HG03095 (cell line): ENCODE measurements around the gene ITPRID2.
A peak's percentile ranks its signal among the peaks of the same experiment; 100 is the strongest.
"Not testable (repeated sequence)": the region's sequence is repeated elsewhere in the genome, so short reads cannot be mapped to it uniquely, and the experiment has no call there.

Source experiments
- ATAC-seq: cut with Tn5 transposase; IDR thresholded peaks from one replicate; pipeline ENCODE4 v1.9.1; 2021; ENCODE audit warnings: moderate library complexity; ENCODE audit not compliant: unreplicated experiment

The ITPRID2 gene

DNA sequence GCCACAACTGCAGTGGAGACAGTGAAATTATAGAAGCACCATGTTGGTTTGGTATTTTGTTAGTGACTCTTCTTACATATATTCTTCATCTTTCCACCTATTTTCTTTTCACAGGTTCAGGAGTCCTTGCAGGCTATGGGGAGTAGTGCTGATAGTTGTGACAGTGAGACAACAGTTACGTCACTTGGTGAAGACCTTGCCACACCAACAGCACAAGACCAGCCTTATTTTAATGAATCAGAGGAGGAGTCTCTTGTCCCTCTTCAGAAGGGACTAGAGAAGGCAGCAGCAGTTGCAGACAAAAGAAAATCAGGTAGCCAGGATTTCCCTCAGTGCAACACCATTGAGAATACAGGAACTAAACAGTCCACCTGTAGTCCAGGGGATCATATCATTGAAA, 23.6 kb downstream of the ITPRID2 start:
- no peak for ATAC-seq

DNA sequence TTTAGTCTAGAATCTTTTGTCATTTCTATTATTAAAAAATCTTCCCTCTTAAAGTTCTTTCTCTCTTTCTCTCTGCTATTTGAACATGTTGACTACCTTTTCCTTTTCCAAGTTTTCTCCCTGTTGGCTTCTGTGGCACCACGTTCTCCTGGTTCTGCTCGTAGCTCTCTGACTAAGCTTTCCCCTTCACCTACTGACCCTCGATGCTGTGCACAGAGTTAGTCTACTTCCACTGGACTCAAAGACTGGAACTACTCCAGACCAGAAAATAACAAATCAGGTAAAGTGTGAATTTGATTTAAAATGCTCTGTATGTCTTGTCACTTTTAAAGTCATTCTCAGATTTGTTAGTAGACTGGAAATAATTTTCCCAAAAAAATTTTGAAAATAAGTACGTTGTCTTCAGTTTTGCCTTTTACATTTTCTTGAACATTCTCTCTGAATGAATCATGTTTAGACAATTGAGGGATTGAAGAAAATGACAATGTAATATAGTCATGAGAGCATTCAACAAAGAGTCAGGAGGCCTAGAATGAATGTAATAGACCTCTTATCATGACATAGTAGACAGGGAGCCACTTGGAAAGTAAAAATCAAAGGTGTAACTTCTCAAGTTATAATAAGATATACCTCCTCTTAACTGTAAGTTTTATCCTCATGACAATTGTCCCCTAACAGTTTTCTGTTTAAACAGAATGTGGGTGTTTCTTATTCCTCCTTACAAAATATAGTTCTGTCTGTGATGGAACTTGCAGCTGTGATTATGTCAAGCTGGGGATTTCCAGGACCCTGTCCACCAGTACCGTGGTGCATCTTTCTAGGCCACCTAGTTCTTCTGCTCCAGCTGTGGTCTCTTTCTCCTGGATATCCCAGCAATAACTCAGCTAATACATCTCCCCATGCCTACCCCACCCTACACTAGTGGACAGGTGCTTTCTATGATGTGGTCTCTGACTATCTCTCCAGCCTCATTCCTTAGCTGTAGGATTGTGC, 25.5 kb downstream of the ITPRID2 start:
- no peak for ATAC-seq

DNA sequence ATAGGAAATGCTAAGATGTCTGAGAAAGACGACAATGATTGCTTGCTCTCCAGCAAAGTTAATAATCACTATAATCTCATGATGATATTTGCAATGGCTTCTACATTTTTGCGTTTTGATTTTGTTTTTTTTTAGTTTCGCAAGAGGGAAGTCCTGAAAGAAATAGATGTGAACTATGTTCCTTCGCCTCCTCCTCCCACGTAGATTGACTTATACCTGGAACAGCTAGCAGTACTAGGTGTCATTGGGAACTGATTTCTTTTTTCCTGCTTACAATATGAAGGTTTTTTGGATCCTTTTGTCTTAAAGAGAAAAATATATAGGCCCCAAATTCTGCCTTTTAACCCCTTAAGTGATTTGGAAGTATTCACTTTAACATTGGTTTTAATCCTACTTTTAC, 26.7 kb downstream of the ITPRID2 start:
- ATAC-seq = no peak

DNA sequence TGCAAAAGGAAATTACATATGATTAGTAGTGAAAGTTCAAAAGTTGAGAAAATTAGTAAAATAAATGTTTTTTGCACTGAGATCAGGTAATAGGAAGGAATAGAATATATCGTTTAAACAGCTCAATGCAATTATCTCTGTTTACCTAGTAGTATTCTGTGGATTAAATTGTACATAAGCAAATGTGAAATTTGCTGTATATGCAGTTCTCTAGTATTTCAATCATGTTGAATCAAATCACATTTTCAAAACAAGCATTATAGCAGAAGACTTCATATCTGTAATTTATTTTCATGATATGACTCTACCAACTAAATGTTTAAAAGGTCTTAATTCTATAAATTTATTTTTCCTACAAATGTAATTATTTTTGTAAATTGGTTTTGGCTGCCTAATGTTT, 31.6 kb downstream of the ITPRID2 start:
- no peak for ATAC-seq

DNA sequence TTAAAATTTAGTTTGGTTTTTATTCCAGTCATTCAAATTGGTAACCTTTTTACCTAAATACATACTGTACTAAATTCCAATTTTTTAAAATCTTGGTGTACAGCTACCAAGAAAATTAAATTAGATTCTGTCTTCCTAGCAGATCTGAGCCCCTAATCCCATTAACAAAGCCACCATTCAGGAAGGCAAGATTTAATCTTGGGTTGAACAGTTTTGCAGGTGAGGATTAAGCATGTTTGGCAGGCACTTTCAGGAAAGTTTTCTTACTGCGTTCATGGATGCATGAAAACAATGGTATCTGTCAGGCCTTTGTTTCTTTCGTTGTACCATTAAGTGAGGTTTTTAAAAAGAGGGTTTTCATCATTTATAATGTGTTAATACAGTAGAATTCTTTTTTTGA, 32.8 kb downstream of the ITPRID2 start:
- ATAC-seq = no peak

DNA sequence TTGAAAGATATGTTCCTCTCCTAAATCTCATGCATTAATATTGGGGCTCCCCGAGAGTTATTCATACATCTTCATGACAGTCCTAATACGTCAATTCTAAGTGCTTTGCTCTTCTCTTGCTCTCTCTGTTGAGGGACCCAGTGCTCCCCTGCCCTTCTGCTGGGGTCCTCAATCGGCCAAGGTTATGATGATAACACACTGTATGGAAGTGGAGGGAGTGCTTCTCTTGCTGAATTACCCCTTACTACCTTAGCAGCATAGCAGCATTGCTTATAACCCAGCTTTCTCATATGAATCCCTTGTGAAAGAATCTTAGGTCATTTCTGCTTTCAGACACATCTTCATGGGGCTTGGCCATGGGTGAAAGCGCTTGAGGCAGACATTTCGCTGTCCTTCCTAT, 43.2 kb downstream of the ITPRID2 start:
- ATAC-seq = no peak

DNA sequence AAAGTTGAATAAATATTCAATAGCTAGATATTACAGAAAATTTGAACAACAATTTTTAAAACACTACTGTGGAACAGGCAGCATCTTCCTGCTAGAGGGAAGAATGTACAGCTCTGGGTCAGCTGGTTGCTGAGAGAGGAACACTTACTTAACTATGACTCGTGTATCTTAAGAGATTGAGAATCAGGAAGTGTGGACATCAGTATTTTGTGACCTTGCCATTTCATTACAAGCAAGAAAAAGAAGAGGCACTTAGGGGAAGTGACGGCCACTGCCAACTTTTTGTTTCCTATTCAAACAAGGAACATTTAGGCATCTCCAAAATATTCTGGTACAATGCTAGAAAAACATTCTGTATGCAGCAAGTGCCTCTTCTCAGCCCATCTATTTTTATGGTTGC, 45.9 kb downstream of the ITPRID2 start:
- no peak for ATAC-seq

DNA sequence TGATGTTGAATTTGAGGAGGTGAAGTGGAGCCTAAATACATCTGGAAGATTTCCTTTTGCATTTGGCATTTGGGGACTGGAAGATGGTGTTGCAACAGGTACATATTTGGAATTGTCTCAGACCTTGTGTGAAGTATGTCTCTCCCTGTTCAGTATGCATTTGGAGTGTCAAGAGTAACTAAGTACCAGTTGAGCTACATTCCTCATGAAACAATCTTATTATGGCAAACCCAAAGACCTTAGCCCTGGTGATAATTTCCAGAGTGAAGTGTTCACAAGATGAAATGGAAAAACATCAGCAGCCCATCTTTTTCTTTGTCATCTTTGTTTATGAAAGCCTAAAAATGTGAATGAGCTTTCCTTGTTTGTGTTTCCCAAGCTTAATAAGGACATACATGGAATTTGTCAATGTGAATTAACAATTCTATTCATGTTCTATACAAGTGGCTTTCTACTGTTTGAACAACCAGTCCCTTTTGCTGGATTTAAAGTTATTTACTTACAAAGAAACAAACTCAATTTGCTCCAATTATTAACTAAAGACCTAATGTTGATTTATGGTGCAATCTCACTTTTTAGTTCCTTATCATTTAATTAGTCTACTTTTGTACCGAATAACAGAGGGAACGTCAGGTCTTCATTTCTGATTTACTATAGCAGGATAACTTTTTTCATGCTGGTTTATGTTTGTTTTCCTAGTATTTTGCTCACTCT, 52.0 kb downstream of the ITPRID2 start:
- ATAC-seq = no peak

DNA sequence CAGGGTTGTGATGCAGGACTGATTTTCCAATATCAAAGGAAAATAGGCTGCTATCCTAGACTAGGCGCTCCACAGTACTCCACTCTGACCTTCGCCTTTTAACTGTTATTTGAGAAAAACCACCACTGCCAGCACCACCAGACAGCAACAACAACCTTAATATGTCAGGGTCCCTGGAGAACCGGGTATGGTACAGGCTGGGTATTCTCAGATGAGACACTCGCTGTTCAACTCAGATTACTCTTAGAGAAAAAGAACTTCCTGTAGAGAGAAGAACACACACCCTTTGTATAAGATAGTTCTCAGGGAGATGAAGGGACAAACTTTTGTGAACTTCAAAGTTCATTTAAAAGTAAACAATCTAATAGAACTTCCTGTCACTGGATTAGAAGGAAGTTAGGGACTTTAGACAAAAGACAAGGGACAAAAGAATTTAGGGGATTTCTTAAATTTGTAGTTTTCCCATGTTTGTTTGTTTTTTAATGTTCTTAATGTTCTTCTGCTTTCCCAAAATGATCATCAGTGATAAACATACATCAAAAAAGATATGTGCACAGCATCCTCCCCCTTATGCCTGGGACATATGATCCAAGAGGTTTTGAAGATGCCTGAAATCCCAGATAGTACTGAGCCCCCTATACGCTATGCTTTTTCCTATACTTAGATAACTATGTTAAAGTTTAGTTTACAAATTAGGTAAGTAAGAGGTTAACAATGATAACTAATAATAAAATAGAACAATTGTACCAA, 52.8 kb downstream of the ITPRID2 start:
- no peak for ATAC-seq

DNA sequence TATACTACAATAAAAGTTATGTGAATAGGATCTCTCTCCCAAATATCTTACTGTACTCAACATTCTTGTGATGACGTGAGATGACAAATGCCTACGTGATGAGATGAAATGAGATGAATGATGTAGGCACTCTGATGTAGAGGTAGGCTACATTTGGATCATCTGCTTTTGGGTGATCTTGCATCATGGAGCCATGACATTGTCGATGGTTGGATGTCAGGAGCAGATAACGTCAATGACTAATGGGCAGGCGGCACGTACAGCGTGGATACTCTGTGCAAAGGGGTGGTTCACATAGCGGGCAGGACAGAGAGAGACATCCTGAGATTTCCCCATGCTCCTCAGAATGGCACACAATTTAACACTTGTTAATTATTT, 53.4 kb downstream of the ITPRID2 start:
- no peak for ATAC-seq

DNA sequence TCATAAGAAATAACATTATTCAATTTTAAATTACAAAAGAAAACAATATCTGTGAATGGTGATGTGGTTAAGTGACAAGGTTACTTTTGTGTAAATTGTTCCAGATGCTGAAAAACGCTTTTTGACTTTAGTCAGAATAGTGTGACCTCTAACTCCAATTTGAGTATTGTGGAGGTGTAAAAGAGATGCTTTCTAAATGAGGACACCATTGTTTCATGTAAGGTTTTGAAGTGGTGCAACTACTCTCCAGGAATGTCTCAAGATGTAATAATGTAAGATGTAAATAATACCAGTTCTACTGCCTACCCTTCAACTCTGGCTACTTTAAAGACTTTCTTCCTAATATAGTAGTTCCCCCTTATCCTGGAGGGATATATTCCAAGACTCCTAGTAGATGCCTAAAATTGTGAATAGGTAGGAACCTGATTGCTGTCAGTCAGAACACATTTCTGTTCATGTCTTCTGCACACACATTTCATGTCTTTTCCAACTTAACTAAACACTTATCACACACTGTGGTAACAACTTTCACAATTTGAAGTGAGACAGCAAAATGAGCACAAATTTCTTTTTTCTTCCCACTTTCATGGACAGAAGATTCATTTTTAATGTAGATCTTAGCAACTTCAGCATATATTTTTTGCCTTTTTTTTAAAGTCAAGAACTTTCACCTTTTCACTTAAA, 55.1 kb downstream of the ITPRID2 start:
- no peak for ATAC-seq

DNA sequence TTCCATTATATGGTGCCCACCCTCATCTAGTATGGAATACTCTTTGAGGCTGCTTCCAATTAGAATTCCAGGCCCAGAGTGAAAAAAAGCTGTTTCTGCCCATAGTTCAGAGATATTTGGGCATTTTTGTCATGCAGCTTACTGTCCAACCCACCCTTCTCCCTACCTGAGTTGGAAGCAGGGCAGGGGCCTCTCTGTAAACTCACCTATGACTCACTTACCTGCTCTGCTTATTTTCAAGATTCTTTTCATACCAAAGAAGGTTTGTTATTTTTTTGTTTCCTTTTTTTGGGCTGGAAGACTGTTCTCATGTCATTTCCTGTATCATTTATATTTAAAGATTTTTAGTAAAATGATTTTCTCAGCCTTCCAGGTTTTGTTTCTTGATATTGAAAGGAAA, 55.7 kb downstream of the ITPRID2 start:
- no peak for ATAC-seq

DNA sequence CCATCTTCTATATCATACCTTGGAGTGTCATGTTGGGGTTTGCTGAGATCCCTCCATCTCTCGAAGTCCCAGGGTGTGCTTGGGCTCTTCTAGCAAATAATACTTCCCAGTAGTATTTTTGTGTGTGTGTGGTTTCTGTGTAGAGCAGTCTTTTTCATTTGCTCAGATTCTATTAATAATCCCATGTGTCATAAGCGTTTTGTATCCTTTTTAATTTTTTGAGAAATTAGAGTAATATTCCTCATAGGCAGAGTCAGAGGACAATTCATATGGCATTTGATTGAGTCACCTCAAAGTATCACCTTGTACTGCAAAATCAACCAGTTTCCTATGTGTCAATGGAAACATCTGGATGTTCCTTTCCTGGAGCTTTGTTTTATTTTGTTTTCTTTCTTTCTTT, 56.7 kb downstream of the ITPRID2 start:
- no peak for ATAC-seq

DNA sequence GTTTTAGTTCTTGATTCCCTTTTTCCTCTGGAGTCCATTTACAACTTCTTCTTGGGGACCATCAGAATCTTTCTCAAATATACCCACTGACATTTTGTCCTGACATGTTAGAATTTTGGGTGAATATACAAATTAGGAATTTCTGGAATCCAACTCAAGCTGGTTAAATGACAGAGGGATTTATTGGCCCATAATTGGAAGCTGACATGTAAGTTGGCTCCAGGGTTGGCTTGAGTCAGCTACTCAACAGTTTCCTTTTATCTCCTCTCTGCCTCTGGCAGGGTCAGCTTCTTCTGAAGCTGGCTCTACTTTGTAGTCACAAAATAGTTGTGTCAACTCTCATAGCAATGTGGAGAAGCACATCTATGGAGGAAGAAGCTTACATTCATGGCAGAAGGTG, 57.5 kb downstream of the ITPRID2 start:
- ATAC-seq = no peak

DNA sequence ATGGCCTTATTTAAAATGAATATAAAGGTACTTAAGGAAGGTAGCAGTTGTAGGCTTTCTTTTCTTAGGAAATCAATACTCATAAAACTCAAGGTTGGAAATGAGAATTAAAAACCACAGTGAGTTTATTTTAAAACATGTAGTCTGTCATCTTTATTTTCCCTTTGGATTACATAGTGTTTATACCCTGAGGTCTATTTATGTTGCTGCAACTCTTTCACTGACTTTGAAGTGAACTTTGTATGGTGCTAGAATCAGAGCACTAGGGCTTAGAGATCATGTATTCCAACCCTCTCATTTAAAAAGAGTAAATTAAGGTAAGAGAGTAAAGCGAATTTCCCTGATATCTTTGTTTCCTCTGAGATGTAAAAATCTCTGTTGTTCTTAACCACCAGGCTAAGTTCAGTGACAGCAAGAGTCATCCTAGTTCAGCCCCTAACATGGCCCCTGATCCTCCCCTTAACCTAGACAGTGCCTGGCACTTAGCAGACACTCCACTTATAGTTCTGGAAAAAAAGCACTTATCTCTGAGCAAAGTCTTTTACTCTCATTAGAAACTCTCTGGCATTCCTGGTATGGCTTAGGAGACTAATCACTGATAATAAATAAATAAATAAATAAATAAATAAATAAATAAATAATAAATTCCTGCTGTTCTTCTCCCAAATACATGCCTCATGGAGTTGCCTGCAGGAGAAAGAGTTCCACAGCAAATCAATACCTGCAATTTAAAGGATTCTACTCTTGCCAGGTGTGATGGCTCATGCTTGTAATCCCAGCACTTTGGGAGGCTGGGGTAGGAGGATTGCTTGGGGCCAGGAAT, 61.1 kb downstream of the ITPRID2 start:
- no peak for ATAC-seq

DNA sequence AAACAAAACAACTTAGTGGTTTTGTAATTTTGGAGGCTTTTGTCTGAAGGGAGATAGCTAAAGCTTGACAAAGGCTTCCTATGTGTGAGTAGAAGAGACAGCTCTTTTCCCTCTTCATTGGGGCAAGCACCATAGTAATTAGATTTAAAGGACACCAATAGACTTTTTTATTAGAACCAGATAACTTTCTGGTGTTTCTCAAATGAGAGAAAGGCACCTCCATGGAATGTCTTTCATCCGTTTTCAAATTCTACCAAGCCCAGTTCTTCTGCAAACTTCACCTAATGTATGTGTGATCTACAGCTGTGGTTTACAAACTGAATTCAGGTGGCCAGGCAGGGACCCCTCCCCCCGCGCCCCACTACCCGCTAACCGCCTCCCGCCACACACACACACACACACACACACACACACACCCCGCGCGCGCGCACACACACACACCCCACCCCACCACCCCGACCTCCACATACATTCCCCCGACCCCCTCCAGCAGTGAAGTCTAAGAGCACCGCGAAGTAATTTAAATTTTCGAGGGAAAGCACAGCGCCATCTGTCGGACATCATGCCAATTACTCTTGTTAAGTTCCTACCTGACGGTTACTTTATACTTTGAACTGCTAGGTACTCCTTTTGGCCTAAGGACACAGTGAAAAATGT, 62.5 kb downstream of the ITPRID2 start:
- peak; percentile 70 for ATAC-seq

DNA sequence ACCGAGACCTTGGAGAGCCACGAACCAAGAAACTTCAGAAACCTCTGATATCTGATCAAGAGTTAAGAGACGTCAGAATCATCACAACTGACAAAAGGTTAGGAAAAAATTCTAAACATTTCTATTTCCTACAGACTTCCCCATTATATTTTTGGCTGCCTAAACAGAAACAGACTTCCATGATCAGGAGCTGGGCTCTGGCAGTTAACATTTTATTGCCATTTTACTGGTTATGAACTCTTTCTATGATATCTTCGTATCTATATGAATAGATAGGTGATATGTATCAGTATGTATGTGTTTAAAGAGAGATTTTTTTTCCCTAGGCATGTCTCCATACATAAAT, 63.0 kb downstream of the ITPRID2 start:
- no peak for ATAC-seq

DNA sequence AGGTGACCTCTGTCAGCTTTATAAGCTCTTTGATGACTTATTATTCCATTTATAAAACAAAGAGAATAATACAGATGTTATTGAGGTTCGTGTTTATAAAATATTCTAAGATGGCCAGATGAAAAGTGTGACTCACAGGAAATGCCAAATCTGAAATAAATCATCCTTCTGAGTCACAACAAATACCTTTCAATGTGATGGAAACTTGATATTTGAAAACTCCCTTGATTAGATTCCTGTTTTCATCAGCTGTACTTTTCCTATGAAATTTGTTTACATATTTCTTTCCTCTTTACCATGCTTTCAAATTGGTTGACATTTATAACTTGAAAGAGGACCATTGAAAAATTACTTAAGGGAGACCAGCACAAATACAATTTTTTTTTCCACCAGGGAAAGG, 63.5 kb downstream of the ITPRID2 start:
- no peak for ATAC-seq

DNA sequence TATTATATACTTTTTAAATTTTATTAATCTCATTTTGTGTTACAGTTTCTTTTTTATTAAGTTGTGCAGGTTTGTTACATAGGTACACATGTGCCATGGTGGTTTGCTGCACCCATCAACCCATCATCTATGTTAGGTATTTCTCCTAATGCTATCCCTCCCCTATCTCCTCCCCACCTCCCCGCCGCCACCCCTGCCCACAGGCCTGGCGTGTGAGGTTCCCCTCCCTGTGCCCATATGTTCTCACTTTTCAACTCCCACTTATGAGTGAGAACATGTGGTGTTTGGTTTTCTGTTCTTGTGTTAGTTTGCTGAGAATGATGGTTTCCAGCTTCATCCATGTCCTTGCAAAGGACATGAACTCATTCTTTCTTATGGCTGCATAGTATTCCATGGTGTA, 64.3 kb downstream of the ITPRID2 start:
- not testable (repeated sequence) for ATAC-seq

DNA sequence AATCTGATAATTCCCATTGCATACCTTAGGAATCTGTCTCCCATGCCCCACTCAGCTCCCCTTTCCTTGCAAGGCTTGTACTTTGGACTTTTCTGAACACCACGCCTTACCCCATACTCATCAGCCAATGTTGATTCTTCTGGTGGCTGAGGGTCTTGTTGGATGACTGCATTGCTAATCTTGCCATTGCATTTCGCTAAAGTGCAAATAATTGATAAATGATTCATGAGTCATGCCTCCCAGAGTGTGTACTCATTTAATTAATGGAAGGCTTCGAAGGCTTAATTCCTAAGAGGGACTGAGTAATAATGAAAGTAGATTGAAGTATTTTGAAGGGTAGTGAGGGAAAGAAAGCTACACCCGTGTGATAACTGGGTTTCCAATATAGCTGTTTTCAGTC, 66.1 kb downstream of the ITPRID2 start:
- no peak for ATAC-seq
